HEK293 (cell line): ENCODE measurements around the gene EZH1.
A peak's percentile ranks its signal among the peaks of the same experiment; 100 is the strongest.

Experiments used
- CTCF ChIA-PET: fragments of 350-600 bp; formaldehyde crosslinking; extraction: SDS; loops from one replicate; lab custom pipeline; 2021; ENCODE audit warnings: antibody characterized with exemption; lab: Yijun Ruan, JAX
- POLR2A ChIA-PET: fragments of 300-600 bp; formaldehyde crosslinking; extraction: SDS; loops from one replicate; lab custom pipeline; 2020; ENCODE audit warnings: antibody characterized with exemption, inconsistent platforms; lab: Yijun Ruan, JAX
- H3K27ac ChIP-seq: fragments of 200-500 bp; sonication (Bioruptor generic); 2 replicates; pipeline ENCODE4 v1.5.1; 2014; ENCODE audit warnings: low read depth, low read length, control low read depth, inconsistent platforms; ENCODE audit errors: extremely low read depth
- H3K36me3 ChIP-seq, 2 experiments: fragments of 200-500 bp in 1 of 2; sonication (Bioruptor generic) in 1 of 2; 1 replicate in 1 of 2; 2 replicates in 1 of 2; pipeline ENCODE4 v1.5.1; 2014 to 2017; ENCODE audit warnings: inconsistent platforms in 2 of 2, low read length in 2 of 2; ENCODE audit not compliant: control insufficient read depth in 2 of 2, insufficient read depth in 1 of 2
- H3K4me1 ChIP-seq: fragments of 200-500 bp; sonication (Bioruptor generic); 2 replicates; pipeline ENCODE4 v1.5.1; 2014; ENCODE audit warnings: mild to moderate bottlenecking, low read length, inconsistent platforms; ENCODE audit not compliant: control insufficient read depth, insufficient read depth
- H3K4me3 ChIP-seq: 2 replicates; pipeline ENCODE4 v1.5.1; 2011; ENCODE audit warnings: low read depth, mild to moderate bottlenecking, control low read depth, low read length, moderate library complexity
- H3K9me3 ChIP-seq: fragments of 200-500 bp; sonication (Bioruptor generic); 2 replicates; pipeline ENCODE4 v1.5.1; 2014; ENCODE audit warnings: low read depth, low read length, inconsistent platforms; ENCODE audit not compliant: control insufficient read depth, insufficient read depth
- EGR2 ChIP-seq: fragments of 450-650 bp; formaldehyde crosslinking; IDR thresholded peaks from 2 replicates; pipeline ENCODE4 v1.5.1; 2016; ENCODE audit warnings: low read depth, missing biosample characterization, missing genetic modification characterization
- GLI4 ChIP-seq: fragments of 450-650 bp; formaldehyde crosslinking; IDR thresholded peaks from 2 replicates; pipeline ENCODE4 v1.5.1; 2016; ENCODE audit warnings: missing biosample characterization, missing genetic modification characterization
- REPIN1 ChIP-seq: fragments of 450-650 bp; formaldehyde crosslinking; IDR thresholded peaks from 2 replicates; pipeline ENCODE4 v1.5.1; 2017; ENCODE audit warnings: missing biosample characterization, missing genetic modification characterization, low read depth
- ZBTB7A ChIP-seq: fragments of 450-650 bp; formaldehyde crosslinking; IDR thresholded peaks from 2 replicates; pipeline ENCODE4 v1.5.1; 2016; ENCODE audit warnings: low read depth, missing biosample characterization, missing genetic modification characterization
- ZFP37 ChIP-seq: fragments of 450-650 bp; formaldehyde crosslinking; IDR thresholded peaks from 2 replicates; pipeline ENCODE4 v1.5.1; 2016; ENCODE audit warnings: missing biosample characterization, missing genetic modification characterization
- ZFP69B ChIP-seq: fragments of 450-650 bp; formaldehyde crosslinking; IDR thresholded peaks from 2 replicates; pipeline ENCODE4 v1.5.1; 2016; ENCODE audit warnings: missing biosample characterization, missing genetic modification characterization
- ZNF140 ChIP-seq: fragments of 450-650 bp; formaldehyde crosslinking; IDR thresholded peaks from 2 replicates; pipeline ENCODE4 v1.5.1; 2016; ENCODE audit warnings: missing biosample characterization, missing genetic modification characterization
- ZNF174 ChIP-seq: fragments of 450-650 bp; formaldehyde crosslinking; IDR thresholded peaks from 2 replicates; pipeline ENCODE4 v1.5.0; 2017; ENCODE audit warnings: missing biosample characterization, mild to moderate bottlenecking, missing genetic modification characterization
- ZNF211 ChIP-seq: fragments of 450-650 bp; formaldehyde crosslinking; IDR thresholded peaks from 2 replicates; pipeline ENCODE4 v1.5.1; 2016; ENCODE audit warnings: low read depth, missing biosample characterization, missing genetic modification characterization
- ZNF292 ChIP-seq: fragments of 450-650 bp; formaldehyde crosslinking; IDR thresholded peaks from 2 replicates; pipeline ENCODE4 v1.5.1; 2016; ENCODE audit warnings: low read depth, missing biosample characterization, missing genetic modification characterization, borderline replicate concordance
- ZNF335 ChIP-seq: fragments of 450-650 bp; formaldehyde crosslinking; conservative IDR thresholded peaks from 2 replicates; pipeline ENCODE4 v1.5.1; 2016; ENCODE audit warnings: missing biosample characterization, missing genetic modification characterization
- ZNF341 ChIP-seq: fragments of 450-650 bp; formaldehyde crosslinking; IDR thresholded peaks from 2 replicates; pipeline ENCODE4; 2016; ENCODE audit warnings: low read depth, missing biosample characterization, missing genetic modification characterization
- ZNF366 ChIP-seq: fragments of 450-650 bp; formaldehyde crosslinking; conservative IDR thresholded peaks from 2 replicates; pipeline ENCODE4 v1.5.1; 2016; ENCODE audit warnings: missing biosample characterization, missing genetic modification characterization
- ZNF404 ChIP-seq: fragments of 450-650 bp; formaldehyde crosslinking; IDR thresholded peaks from 2 replicates; pipeline ENCODE4 v1.5.1; 2017; ENCODE audit warnings: missing biosample characterization, missing genetic modification characterization
- ZNF433 ChIP-seq: fragments of 450-650 bp; formaldehyde crosslinking; IDR thresholded peaks from 2 replicates; pipeline ENCODE4 v1.5.1; 2016; ENCODE audit warnings: missing biosample characterization, missing genetic modification characterization, low read depth
- ZNF48 ChIP-seq: fragments of 450-650 bp; formaldehyde crosslinking; IDR thresholded peaks from 2 replicates; pipeline ENCODE4 v1.5.1; 2016; ENCODE audit warnings: missing biosample characterization, missing genetic modification characterization
- ZNF501 ChIP-seq: fragments of 450-650 bp; formaldehyde crosslinking; IDR thresholded peaks from 2 replicates; pipeline ENCODE4 v1.5.1; 2016; ENCODE audit warnings: missing biosample characterization, missing genetic modification characterization
- ZNF624 ChIP-seq: fragments of 450-650 bp; formaldehyde crosslinking; IDR thresholded peaks from 2 replicates; pipeline ENCODE4 v1.5.1; 2017; ENCODE audit warnings: missing biosample characterization, missing genetic modification characterization
- ZNF76 ChIP-seq: fragments of 450-650 bp; formaldehyde crosslinking; IDR thresholded peaks from 2 replicates; pipeline ENCODE4; 2016; ENCODE audit warnings: low read depth, missing biosample characterization, missing genetic modification characterization, borderline replicate concordance
- ZNF777 ChIP-seq: fragments of 450-650 bp; formaldehyde crosslinking; IDR thresholded peaks from 2 replicates; pipeline ENCODE4 v1.5.1; 2017; ENCODE audit warnings: missing biosample characterization, missing genetic modification characterization, borderline replicate concordance
- TF ChIP-seq, protein P1 (sequence below): fragments of 450-650 bp; formaldehyde crosslinking; IDR thresholded peaks from 2 replicates; pipeline ENCODE4 v1.5.1; 2017; ENCODE audit warnings: missing biosample characterization, missing genetic modification characterization
- TF ChIP-seq, protein P2 (sequence below): fragments of 450-650 bp; formaldehyde crosslinking; IDR thresholded peaks from 2 replicates; pipeline ENCODE4 v1.5.1; 2016; ENCODE audit warnings: missing biosample characterization, missing genetic modification characterization
- TF ChIP-seq, protein P3 (sequence below): fragments of 450-650 bp; formaldehyde crosslinking; IDR thresholded peaks from 2 replicates; pipeline ENCODE4 v1.5.1; 2016; ENCODE audit warnings: missing biosample characterization, missing genetic modification characterization
- TF ChIP-seq, protein P4 (sequence below): fragments of 450-650 bp; formaldehyde crosslinking; IDR thresholded peaks from 2 replicates; pipeline ENCODE4 v1.5.1; 2016; ENCODE audit warnings: missing biosample characterization, missing genetic modification characterization
- TF ChIP-seq, protein P5 (sequence below): fragments of 450-650 bp; formaldehyde crosslinking; IDR thresholded peaks from 2 replicates; pipeline ENCODE4 v1.5.1; 2016; ENCODE audit warnings: missing biosample characterization, missing genetic modification characterization
- TF ChIP-seq, protein P6 (sequence below): fragments of 450-650 bp; formaldehyde crosslinking; IDR thresholded peaks from 2 replicates; pipeline ENCODE4 v1.5.1; 2016; ENCODE audit warnings: missing biosample characterization, missing genetic modification characterization

EZH1 gene

DNA sequence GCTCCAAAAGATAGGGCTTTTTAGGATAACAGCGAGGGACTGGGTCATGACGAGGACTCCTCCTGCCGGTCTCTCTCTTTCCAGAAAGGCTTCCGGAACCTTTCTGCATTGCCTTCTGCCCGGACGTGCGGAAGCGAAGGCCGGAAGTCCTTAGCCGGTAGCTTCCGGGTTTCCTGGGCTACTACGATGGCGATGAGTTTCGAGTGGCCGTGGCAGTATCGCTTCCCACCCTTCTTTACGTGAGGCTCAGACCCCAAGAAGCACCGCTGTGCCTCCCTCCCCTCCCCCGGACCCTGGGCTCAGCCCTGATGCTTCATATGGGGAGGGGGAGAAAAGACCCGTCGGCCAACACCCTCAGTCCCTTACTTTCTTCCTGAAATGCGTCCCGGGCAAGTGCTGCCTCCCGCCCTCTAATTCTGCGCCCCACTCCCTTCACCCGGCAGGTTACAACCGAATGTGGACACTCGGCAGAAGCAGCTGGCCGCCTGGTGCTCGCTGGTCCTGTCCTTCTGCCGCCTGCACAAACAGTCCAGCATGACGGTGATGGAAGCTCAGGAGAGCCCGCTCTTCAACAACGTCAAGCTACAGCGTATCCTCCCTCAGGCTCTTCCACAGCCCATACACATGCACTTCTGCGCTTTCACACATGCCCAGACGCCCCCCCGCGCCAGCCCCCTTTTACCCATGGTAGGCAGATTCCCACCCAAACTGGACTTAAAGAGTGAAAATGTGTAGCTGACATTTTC is 28.6 kb upstream of the EZH1 start, which contains the start of gene VPS25:
Gene VPS25 (plus strand): TSS at position 160 of the 746 bp plus-strand sequence. CDS start 27 bp downstream, at position 187.
- Histone ChIP-seq H3K36me3 (peaks cover 32 to 40% of the 10 kb centered on the region in 2 experiments), H3K9me3 (no peaks in the 10 kb centered on the region), H3K4me1 (peaks cover 4% of the 10 kb centered on the region; the same call in 1 of the 2 replicates), H3K4me3 (peak within 1 kb of the TSS; percentile 94), H3K27ac (peak within 1 kb of the TSS; percentile 64)
- ChIA-PET CTCF (interaction anchor here (0.6 to 4.6 kb wide), 12 partner anchors 7 to 195 kb away, joined by 3 to 32 read pairs (median 4); partner anchors contain the start of genes PSMC3IP and WNK4), POLR2A (interaction anchor here (0.6 to 2.5 kb wide), 24 partner anchors 8 to 542 kb away, joined by 3 to 17 read pairs (median 5); partner anchors contain the start of genes BECN1, CNTD1, COA3 and MLX)
- no peak for TF ChIP-seq ZNF433
- TF ChIP-seq ZNF174 (tag by site-specific recombination): no peak
- peak; percentile 91 for TF ChIP-seq ZNF501 (tag by site-specific recombination)
- TF ChIP-seq ZNF366: no peak
- TF ChIP-seq ZFP37 (tag by site-specific recombination): peak; percentile 60; the same call in 1 of the 2 replicates
- peak; percentile 68 for TF ChIP-seq ZNF341
- TF ChIP-seq ZNF624 (tag by site-specific recombination): no peak
- no peak for TF ChIP-seq ZNF48 (tag by site-specific recombination)
- TF ChIP-seq, protein P1, sequence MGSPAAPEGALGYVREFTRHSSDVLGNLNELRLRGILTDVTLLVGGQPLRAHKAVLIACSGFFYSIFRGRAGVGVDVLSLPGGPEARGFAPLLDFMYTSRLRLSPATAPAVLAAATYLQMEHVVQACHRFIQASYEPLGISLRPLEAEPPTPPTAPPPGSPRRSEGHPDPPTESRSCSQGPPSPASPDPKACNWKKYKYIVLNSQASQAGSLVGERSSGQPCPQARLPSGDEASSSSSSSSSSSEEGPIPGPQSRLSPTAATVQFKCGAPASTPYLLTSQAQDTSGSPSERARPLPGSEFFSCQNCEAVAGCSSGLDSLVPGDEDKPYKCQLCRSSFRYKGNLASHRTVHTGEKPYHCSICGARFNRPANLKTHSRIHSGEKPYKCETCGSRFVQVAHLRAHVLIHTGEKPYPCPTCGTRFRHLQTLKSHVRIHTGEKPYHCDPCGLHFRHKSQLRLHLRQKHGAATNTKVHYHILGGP (tag by site-specific recombination): peak; percentile 72
- TF ChIP-seq ZNF76 (tag by site-specific recombination): peak; percentile 79; the same call in 1 of the 2 replicates
- peak; percentile 94 for TF ChIP-seq REPIN1 (tag by site-specific recombination)
- no peak for TF ChIP-seq ZNF211 (tag by site-specific recombination)
- TF ChIP-seq EGR2: no peak
- peak; percentile 81 for TF ChIP-seq ZFP69B (tag by site-specific recombination)
- peak; percentile 67 for TF ChIP-seq ZNF335 (tag by site-specific recombination)
- TF ChIP-seq ZNF777 (tag by site-specific recombination): 0 out of 2 replicates have a peak, but pooled peaks have one; percentile 52
- TF ChIP-seq, protein P2, sequence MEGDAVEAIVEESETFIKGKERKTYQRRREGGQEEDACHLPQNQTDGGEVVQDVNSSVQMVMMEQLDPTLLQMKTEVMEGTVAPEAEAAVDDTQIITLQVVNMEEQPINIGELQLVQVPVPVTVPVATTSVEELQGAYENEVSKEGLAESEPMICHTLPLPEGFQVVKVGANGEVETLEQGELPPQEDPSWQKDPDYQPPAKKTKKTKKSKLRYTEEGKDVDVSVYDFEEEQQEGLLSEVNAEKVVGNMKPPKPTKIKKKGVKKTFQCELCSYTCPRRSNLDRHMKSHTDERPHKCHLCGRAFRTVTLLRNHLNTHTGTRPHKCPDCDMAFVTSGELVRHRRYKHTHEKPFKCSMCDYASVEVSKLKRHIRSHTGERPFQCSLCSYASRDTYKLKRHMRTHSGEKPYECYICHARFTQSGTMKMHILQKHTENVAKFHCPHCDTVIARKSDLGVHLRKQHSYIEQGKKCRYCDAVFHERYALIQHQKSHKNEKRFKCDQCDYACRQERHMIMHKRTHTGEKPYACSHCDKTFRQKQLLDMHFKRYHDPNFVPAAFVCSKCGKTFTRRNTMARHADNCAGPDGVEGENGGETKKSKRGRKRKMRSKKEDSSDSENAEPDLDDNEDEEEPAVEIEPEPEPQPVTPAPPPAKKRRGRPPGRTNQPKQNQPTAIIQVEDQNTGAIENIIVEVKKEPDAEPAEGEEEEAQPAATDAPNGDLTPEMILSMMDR (tag by site-specific recombination): peak; percentile 79
- TF ChIP-seq ZNF140 (tag by site-specific recombination): no peak
- TF ChIP-seq, protein P3, sequence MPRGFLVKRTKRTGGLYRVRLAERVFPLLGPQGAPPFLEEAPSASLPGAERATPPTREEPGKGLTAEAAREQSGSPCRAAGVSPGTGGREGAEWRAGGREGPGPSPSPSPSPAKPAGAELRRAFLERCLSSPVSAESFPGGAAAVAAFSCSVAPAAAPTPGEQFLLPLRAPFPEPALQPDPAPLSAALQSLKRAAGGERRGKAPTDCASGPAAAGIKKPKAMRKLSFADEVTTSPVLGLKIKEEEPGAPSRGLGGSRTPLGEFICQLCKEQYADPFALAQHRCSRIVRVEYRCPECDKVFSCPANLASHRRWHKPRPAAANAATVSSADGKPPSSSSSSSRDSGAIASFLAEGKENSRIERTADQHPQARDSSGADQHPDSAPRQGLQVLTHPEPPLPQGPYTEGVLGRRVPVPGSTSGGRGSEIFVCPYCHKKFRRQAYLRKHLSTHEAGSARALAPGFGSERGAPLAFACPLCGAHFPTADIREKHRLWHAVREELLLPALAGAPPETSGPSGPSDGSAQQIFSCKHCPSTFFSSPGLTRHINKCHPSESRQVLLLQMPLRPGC: peak; percentile 72; the same call in 1 of the 2 replicates
- peak; percentile 83; the same call in 1 of the 2 replicates for TF ChIP-seq GLI4 (tag by site-specific recombination)
- TF ChIP-seq, protein P4, sequence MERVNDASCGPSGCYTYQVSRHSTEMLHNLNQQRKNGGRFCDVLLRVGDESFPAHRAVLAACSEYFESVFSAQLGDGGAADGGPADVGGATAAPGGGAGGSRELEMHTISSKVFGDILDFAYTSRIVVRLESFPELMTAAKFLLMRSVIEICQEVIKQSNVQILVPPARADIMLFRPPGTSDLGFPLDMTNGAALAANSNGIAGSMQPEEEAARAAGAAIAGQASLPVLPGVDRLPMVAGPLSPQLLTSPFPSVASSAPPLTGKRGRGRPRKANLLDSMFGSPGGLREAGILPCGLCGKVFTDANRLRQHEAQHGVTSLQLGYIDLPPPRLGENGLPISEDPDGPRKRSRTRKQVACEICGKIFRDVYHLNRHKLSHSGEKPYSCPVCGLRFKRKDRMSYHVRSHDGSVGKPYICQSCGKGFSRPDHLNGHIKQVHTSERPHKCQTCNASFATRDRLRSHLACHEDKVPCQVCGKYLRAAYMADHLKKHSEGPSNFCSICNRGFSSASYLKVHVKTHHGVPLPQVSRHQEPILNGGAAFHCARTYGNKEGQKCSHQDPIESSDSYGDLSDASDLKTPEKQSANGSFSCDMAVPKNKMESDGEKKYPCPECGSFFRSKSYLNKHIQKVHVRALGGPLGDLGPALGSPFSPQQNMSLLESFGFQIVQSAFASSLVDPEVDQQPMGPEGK (tag by site-specific recombination): 0 out of 2 replicates have a peak, but pooled peaks have one; percentile 17
- TF ChIP-seq, protein P5, sequence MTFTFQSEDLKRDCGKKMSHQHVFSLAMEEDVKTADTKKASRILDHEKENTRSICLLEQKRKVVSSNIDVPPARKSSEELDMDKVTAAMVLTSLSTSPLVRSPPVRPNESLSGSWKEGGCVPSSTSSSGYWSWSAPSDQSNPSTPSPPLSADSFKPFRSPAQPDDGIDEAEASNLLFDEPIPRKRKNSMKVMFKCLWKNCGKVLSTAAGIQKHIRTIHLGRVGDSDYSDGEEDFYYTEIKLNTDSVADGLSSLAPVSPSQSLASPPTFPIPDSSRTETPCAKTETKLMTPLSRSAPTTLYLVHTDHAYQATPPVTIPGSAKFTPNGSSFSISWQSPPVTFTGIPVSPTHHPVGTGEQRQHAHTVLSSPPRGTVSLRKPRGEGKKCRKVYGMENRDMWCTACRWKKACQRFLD (tag by site-specific recombination): no peak
- peak; percentile 74; the same call in 1 of the 2 replicates for TF ChIP-seq ZBTB7A (tag by site-specific recombination)
- TF ChIP-seq, protein P6, sequence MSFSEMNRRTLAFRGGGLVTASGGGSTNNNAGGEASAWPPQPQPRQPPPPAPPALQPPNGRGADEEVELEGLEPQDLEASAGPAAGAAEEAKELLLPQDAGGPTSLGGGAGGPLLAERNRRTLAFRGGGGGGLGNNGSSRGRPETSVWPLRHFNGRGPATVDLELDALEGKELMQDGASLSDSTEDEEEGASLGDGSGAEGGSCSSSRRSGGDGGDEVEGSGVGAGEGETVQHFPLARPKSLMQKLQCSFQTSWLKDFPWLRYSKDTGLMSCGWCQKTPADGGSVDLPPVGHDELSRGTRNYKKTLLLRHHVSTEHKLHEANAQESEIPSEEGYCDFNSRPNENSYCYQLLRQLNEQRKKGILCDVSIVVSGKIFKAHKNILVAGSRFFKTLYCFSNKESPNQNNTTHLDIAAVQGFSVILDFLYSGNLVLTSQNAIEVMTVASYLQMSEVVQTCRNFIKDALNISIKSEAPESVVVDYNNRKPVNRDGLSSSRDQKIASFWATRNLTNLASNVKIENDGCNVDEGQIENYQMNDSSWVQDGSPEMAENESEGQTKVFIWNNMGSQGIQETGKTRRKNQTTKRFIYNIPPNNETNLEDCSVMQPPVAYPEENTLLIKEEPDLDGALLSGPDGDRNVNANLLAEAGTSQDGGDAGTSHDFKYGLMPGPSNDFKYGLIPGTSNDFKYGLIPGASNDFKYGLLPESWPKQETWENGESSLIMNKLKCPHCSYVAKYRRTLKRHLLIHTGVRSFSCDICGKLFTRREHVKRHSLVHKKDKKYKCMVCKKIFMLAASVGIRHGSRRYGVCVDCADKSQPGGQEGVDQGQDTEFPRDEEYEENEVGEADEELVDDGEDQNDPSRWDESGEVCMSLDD: no peak
- TF ChIP-seq ZNF292 (tag by site-specific recombination): no peak
- TF ChIP-seq ZNF404 (tag by site-specific recombination): no peak
